SK-N-SH treated with all-trans-retinoic acid at 6 μM for 48 hours (cell line): ENCODE results near the gene FAM229B.

Experiments
- ATAC-seq: fragments of 200-7000 bp; cut with Tn5 transposase; 3 replicates; pipeline ENCODE4 v1.9.1; 2020; ENCODE audit warnings: mild to moderate bottlenecking, moderate library complexity
- ARNTL ChIP-seq: fragments of 450-650 bp; formaldehyde crosslinking; IDR thresholded peaks from 2 replicates; pipeline ENCODE4 v1.5.0; 2020; ENCODE audit warnings: low read depth, mild to moderate bottlenecking, moderate library complexity, borderline replicate concordance
- BACH2 ChIP-seq: fragments of 250-450 bp; sonication (Bioruptor Pico); IDR thresholded peaks from 2 replicates; pipeline ENCODE4 v1.9.0; 2021; ENCODE audit warnings: mild to moderate bottlenecking, borderline replicate concordance
- CSDC2 ChIP-seq: fragments of 250-450 bp; sonication (Bioruptor Pico); IDR thresholded peaks from 2 replicates; pipeline ENCODE4 v1.5.0; 2020; ENCODE audit warnings: mild to moderate bottlenecking, moderate library complexity
- CSRNP3 ChIP-seq: fragments of 250-450 bp; sonication (Bioruptor Pico); IDR thresholded peaks from 2 replicates; pipeline ENCODE4 v1.5.1; 2021; ENCODE audit warnings: mild to moderate bottlenecking, moderate library complexity
- ESRRG ChIP-seq: fragments of 250-450 bp; sonication (Bioruptor Pico); IDR thresholded peaks from 2 replicates; pipeline ENCODE4 v1.6.1; 2021; ENCODE audit warnings: mild to moderate bottlenecking
- GLIS3 ChIP-seq: fragments of 250-450 bp; sonication (Bioruptor Pico); IDR thresholded peaks from 2 replicates; pipeline ENCODE4 v1.5.0; 2020; ENCODE audit warnings: mild to moderate bottlenecking, moderate library complexity
- ISL1 ChIP-seq: fragments of 250-450 bp; sonication (Bioruptor Pico); IDR thresholded peaks from 2 replicates; pipeline ENCODE4 v2.1.2; 2022; ENCODE audit warnings: mild to moderate bottlenecking, moderate library complexity
- OSR1 ChIP-seq: fragments of 250-450 bp; sonication (Bioruptor Pico); IDR thresholded peaks from 2 replicates; pipeline ENCODE4 v1.8.0; 2022; ENCODE audit warnings: moderate library complexity, mild to moderate bottlenecking, inconsistent platforms
- PPARA ChIP-seq: fragments of 250-450 bp; sonication (Bioruptor Pico); IDR thresholded peaks from 2 replicates; pipeline ENCODE4 v1.5.0; 2020; ENCODE audit warnings: mild to moderate bottlenecking, borderline replicate concordance
- RARB ChIP-seq: fragments of 250-450 bp; sonication (Bioruptor Pico); IDR thresholded peaks from 2 replicates; pipeline ENCODE4 v1.8.0; 2021; ENCODE audit warnings: mild to moderate bottlenecking, moderate library complexity
- SNAI2 ChIP-seq: fragments of 250-450 bp; sonication (Bioruptor Pico); IDR thresholded peaks from 2 replicates; pipeline ENCODE4 v1.5.0; 2020; ENCODE audit warnings: mild to moderate bottlenecking, moderate library complexity
- TCF4 ChIP-seq: fragments of 250-450 bp; sonication (Bioruptor Pico); IDR thresholded peaks from 2 replicates; pipeline ENCODE4 v1.8.0; 2021; ENCODE audit warnings: mild to moderate bottlenecking, moderate library complexity, borderline replicate concordance
- TOX ChIP-seq: fragments of 250-450 bp; sonication (Bioruptor Pico); IDR thresholded peaks from 2 replicates; pipeline ENCODE4 v1.8.0; 2021; ENCODE audit warnings: mild to moderate bottlenecking, moderate library complexity, borderline replicate concordance
- ZC3H10 ChIP-seq: fragments of 250-450 bp; sonication (Bioruptor Pico); IDR thresholded peaks from 2 replicates; pipeline ENCODE4 v1.5.1; 2021; ENCODE audit warnings: mild to moderate bottlenecking, moderate library complexity
- ZFP30 ChIP-seq: fragments of 450-650 bp; formaldehyde crosslinking; IDR thresholded peaks from 2 replicates; pipeline ENCODE4 v1.5.0; 2022; ENCODE audit warnings: mild to moderate bottlenecking, moderate library complexity
- ZNF565 ChIP-seq: fragments of 450-650 bp; formaldehyde crosslinking; conservative IDR thresholded peaks from 2 replicates; pipeline ENCODE4 v1.5.0; 2020; ENCODE audit warnings: low read depth, mild to moderate bottlenecking, moderate library complexity
- ZNF8 ChIP-seq: fragments of 450-650 bp; formaldehyde crosslinking; IDR thresholded peaks from 2 replicates; pipeline ENCODE4 v1.5.0; 2020; ENCODE audit warnings: mild to moderate bottlenecking, moderate library complexity
- TF ChIP-seq, protein P1 (sequence below): fragments of 250-450 bp; sonication (Bioruptor Pico); IDR thresholded peaks from 2 replicates; pipeline ENCODE4 v1.8.0; 2021; ENCODE audit warnings: low read depth, mild to moderate bottlenecking, moderate library complexity, borderline replicate concordance
- TF ChIP-seq, protein P2 (sequence below): fragments of 250-450 bp; sonication (Bioruptor Pico); IDR thresholded peaks from 2 replicates; pipeline ENCODE4 v1.8.0; 2020; ENCODE audit warnings: mild to moderate bottlenecking, moderate library complexity, borderline replicate concordance
- TF ChIP-seq, protein P3 (sequence below): fragments of 250-450 bp; sonication (Bioruptor Pico); IDR thresholded peaks from 2 replicates; pipeline ENCODE4 v1.5.1; 2020; ENCODE audit warnings: low read depth, mild to moderate bottlenecking, moderate library complexity
- TF ChIP-seq, protein P4 (sequence below): fragments of 250-450 bp; sonication (Bioruptor Pico); IDR thresholded peaks from 2 replicates; pipeline ENCODE4 v1.5.0; 2020; ENCODE audit warnings: mild to moderate bottlenecking, moderate library complexity

Gene FAM229B

GRCh38 chr6:112122756-112123155 lies 35.4 kb downstream of the FAM229B start (continued):
- TF ChIP-seq RARB (CRISPR knock-in tag), result no peak
- no peak for TF ChIP-seq TCF4 (CRISPR knock-in tag)
- TF ChIP-seq, all 23 proteins: peak for 0

DNA sequence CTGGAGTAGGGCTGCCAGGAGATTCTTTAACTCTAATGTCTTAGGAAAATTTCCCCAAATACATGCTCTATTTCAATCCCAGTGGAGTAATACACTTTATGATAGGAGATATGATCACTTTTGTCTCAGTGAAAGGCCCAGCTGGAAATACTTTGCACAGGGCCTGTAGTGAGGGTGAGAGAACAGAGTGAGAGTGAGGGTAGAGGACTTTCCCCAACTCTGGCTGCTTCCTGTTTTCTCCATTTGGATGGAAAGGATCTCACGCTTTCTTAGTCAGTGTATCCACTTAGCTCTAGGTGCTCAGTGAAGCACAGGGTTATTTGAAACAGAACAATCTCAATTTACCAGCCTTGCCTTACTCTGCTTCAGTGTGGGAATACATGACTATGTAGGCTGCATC lies 36.6 kb downstream of the FAM229B start:
- TF ChIP-seq ZC3H10 (CRISPR knock-in tag) (no peak), ARNTL (no peak), TCF4 (CRISPR knock-in tag) (peak; percentile 11; the same call in 1 of the 2 replicates)
- TF ChIP-seq, protein P1, sequence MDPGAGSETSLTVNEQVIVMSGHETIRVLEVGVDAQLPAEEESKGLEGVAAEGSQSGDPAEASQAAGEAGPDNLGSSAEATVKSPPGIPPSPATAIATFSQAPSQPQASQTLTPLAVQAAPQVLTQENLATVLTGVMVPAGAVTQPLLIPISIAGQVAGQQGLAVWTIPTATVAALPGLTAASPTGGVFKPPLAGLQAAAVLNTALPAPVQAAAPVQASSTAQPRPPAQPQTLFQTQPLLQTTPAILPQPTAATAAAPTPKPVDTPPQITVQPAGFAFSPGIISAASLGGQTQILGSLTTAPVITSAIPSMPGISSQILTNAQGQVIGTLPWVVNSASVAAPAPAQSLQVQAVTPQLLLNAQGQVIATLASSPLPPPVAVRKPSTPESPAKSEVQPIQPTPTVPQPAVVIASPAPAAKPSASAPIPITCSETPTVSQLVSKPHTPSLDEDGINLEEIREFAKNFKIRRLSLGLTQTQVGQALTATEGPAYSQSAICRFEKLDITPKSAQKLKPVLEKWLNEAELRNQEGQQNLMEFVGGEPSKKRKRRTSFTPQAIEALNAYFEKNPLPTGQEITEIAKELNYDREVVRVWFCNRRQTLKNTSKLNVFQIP, result no peak
- ATAC-seq, result no peak; the same call in 2 of the 3 replicates

- TF ChIP-seq GLIS3 (CRISPR knock-in tag) (no peak), ZNF8 (CRISPR knock-in tag) (no peak), ZFP30 (no peak), TOX (CRISPR knock-in tag) (no peak), CSDC2 (no peak), OSR1 (CRISPR knock-in tag) (no peak), PPARA (CRISPR knock-in tag) (no peak)
- TF ChIP-seq, protein P2, sequence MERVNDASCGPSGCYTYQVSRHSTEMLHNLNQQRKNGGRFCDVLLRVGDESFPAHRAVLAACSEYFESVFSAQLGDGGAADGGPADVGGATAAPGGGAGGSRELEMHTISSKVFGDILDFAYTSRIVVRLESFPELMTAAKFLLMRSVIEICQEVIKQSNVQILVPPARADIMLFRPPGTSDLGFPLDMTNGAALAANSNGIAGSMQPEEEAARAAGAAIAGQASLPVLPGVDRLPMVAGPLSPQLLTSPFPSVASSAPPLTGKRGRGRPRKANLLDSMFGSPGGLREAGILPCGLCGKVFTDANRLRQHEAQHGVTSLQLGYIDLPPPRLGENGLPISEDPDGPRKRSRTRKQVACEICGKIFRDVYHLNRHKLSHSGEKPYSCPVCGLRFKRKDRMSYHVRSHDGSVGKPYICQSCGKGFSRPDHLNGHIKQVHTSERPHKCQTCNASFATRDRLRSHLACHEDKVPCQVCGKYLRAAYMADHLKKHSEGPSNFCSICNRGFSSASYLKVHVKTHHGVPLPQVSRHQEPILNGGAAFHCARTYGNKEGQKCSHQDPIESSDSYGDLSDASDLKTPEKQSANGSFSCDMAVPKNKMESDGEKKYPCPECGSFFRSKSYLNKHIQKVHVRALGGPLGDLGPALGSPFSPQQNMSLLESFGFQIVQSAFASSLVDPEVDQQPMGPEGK (CRISPR knock-in tag), result no peak
- no peak for ATAC-seq
Observed at GRCh38 chr6:112128208-112128607, 40.8 kb downstream of the FAM229B start.

- ATAC-seq, result no peak
- no peak for TF ChIP-seq ESRRG (CRISPR knock-in tag)
- TF ChIP-seq, protein P2 (CRISPR knock-in tag), result no peak
- TF ChIP-seq OSR1 (CRISPR knock-in tag), result no peak
- TF ChIP-seq ZC3H10 (CRISPR knock-in tag), result no peak
- TF ChIP-seq CSDC2, result no peak
- TF ChIP-seq RARB (CRISPR knock-in tag), result no peak
- TF ChIP-seq ARNTL, result no peak
- no peak for TF ChIP-seq ZNF565 (CRISPR knock-in tag)
- no peak for TF ChIP-seq SNAI2 (CRISPR knock-in tag)
- no peak for TF ChIP-seq TOX (CRISPR knock-in tag)
- TF ChIP-seq ISL1 (CRISPR knock-in tag), result no peak
- TF ChIP-seq ZFP30, result no peak
- no peak for TF ChIP-seq ZNF8 (CRISPR knock-in tag)
- TF ChIP-seq, protein P3, sequence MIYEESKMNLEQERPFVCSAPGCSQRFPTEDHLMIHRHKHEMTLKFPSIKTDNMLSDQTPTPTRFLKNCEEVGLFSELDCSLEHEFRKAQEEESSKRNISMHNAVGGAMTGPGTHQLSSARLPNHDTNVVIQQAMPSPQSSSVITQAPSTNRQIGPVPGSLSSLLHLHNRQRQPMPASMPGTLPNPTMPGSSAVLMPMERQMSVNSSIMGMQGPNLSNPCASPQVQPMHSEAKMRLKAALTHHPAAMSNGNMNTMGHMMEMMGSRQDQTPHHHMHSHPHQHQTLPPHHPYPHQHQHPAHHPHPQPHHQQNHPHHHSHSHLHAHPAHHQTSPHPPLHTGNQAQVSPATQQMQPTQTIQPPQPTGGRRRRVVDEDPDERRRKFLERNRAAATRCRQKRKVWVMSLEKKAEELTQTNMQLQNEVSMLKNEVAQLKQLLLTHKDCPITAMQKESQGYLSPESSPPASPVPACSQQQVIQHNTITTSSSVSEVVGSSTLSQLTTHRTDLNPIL (CRISPR knock-in tag), result no peak
- TF ChIP-seq, protein P4, sequence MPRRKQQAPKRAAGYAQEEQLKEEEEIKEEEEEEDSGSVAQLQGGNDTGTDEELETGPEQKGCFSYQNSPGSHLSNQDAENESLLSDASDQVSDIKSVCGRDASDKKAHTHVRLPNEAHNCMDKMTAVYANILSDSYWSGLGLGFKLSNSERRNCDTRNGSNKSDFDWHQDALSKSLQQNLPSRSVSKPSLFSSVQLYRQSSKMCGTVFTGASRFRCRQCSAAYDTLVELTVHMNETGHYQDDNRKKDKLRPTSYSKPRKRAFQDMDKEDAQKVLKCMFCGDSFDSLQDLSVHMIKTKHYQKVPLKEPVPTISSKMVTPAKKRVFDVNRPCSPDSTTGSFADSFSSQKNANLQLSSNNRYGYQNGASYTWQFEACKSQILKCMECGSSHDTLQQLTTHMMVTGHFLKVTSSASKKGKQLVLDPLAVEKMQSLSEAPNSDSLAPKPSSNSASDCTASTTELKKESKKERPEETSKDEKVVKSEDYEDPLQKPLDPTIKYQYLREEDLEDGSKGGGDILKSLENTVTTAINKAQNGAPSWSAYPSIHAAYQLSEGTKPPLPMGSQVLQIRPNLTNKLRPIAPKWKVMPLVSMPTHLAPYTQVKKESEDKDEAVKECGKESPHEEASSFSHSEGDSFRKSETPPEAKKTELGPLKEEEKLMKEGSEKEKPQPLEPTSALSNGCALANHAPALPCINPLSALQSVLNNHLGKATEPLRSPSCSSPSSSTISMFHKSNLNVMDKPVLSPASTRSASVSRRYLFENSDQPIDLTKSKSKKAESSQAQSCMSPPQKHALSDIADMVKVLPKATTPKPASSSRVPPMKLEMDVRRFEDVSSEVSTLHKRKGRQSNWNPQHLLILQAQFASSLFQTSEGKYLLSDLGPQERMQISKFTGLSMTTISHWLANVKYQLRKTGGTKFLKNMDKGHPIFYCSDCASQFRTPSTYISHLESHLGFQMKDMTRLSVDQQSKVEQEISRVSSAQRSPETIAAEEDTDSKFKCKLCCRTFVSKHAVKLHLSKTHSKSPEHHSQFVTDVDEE (CRISPR knock-in tag), result no peak
- TF ChIP-seq TCF4 (CRISPR knock-in tag), result no peak
- TF ChIP-seq GLIS3 (CRISPR knock-in tag), result no peak
- no peak for TF ChIP-seq CSRNP3 (CRISPR knock-in tag)
- no peak for TF ChIP-seq BACH2 (CRISPR knock-in tag)
Observed at GRCh38 chr6:112130878-112131277, 43.5 kb downstream of the FAM229B start.
